CD4-positive, alpha-beta T cell treated with Interleukin-2 at 100 ng/mL for 4 hours (primary cell): ENCODE data around the gene LRRC37A2.
"Not testable (repeated sequence)": the region's sequence is repeated elsewhere in the genome, so short reads cannot be mapped to it uniquely, and the experiment has no call there.

Experiments used
- DNase-seq: peaks from one replicate; pipeline ENCODE4 v3.0.0-alpha.2; 2020; ENCODE audit warnings: low spot score

LRRC37A2 gene

DNA sequence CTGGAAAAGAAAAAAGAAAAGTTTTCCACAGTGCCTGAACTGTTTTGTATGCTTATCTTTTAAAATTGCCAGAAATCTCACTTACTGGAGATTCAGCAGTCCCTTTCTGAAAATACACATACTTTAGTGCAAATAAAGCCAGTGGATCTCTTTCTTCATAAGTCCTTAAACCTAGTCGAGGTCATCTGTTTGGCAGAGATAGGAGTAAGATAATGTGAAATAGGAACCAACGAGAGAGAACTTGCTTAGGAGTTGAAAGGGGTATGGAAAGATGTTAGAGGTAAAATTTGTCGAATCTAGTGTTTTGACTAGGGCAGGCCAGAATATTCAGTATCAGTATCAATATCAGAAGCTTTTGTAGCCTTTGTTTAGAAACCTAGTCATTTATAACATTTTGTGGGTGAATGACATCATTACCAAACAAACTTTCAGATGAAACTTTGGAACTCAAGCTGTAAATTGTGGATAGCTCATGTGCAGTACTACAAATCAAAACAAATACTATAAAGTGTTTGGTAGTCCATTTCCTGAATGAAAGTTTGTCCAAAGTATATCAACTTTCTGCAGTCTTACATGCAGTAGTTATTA lies 86.2 kb downstream of the LRRC37A2 start:
- DNase-seq, result not testable (repeated sequence)

GRCh38 chr17:46600767-46601166 lies 88.5 kb downstream of the LRRC37A2 start:
- DNase-seq, result not testable (repeated sequence)

DNA sequence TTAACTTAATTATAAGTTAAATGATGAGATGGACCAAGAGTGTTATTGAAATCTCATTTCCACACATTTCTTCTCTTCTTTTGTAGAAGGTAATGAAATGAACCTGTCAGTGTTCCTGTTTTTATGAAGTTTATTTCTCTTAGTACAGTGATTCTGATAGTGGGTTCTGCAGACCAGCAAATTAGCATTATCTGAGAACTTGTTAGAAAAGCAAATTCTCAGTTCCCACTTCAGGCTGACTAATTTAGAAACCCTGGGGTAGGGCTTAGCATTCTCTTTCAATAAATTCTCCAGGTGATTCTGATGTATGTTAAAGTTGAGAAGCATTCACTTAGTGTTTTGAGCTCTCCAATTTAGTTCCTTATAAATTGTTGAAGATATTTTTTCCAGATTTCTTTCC lies 90.9 kb downstream of the LRRC37A2 start:
- DNase-seq, result not testable (repeated sequence)
